Type B pancreatic cell (in vitro differentiated cells): ENCODE data around the gene NEDD4L. TPM values are rescaled to one million over a fixed set of nuclear protein-coding genes. Genes with fewer than 3 reads are reported as not detected.

Experiments used
- DNase-seq: peaks from one replicate; pipeline ENCODE4 v3.0.0; 2021; ENCODE audit warnings: mixed read lengths; ENCODE audit not compliant: unreplicated experiment; ENCODE audit errors: extremely low spot score
- H3K27ac Mint-ChIP-seq: 2 replicates; pipeline ENCODE4 v1.8.0; 2021; ENCODE audit warnings: mild to moderate bottlenecking, mixed read lengths
- H3K27me3 Mint-ChIP-seq: 2 replicates; pipeline ENCODE4 v1.8.0; 2021; ENCODE audit warnings: mixed read lengths
- H3K36me3 Mint-ChIP-seq: 2 replicates; pipeline ENCODE4 v1.8.0; 2021; ENCODE audit warnings: mixed read lengths
- H3K4me1 Mint-ChIP-seq: one replicate; pipeline ENCODE4 v1.8.0; 2021; ENCODE audit warnings: mixed read lengths; ENCODE audit not compliant: unreplicated experiment
- H3K4me3 Mint-ChIP-seq: 2 replicates; pipeline ENCODE4 v1.8.0; 2021; ENCODE audit warnings: mild to moderate bottlenecking, mixed read lengths
- H3K9me3 Mint-ChIP-seq: 2 replicates; pipeline ENCODE4 v1.8.0; 2021; ENCODE audit warnings: mixed read lengths
- CTCF ChIP-seq: fragments of 200-600 bp; sonication (generic); conservative IDR thresholded peaks from 2 replicates; pipeline ENCODE4 v1.5.0; 2021; ENCODE audit warnings: antibody characterized with exemption, mild to moderate bottlenecking
- total RNA-seq: library from RNA; stranded (reverse); gene quantifications from 2 replicates; pipeline ENCODE4 v1.2.1, GENCODE V29; 2021; ENCODE audit warnings: low replicate concordance

Gene NEDD4L
- total RNA-seq, 1 donor from 2014 or later = 84.7 TPM

- no peaks in the 10 kb centered on the region for H3K27me3 Mint-ChIP-seq
- H3K9me3 Mint-ChIP-seq = no peaks in the 10 kb centered on the region
- no peak overlapping the region for H3K27ac Mint-ChIP-seq
- peaks cover 11% of the 10 kb centered on the region for H3K36me3 Mint-ChIP-seq
- H3K4me3 Mint-ChIP-seq = no peak overlapping the region
- DNase-seq = no peak
- peaks cover 29% of the 10 kb centered on the region for H3K4me1 Mint-ChIP-seq
- no peak for TF ChIP-seq CTCF
Measured at GRCh38 chr18:58205443-58206160, 161.6 kb downstream of the NEDD4L start.

- DNase-seq = no peak
- H3K27ac Mint-ChIP-seq = no peak overlapping the region
- peaks cover 18% of the 10 kb centered on the region for H3K4me1 Mint-ChIP-seq
- TF ChIP-seq CTCF = no peak
- H3K9me3 Mint-ChIP-seq = no peaks in the 10 kb centered on the region
- H3K4me3 Mint-ChIP-seq = no peak overlapping the region
- H3K27me3 Mint-ChIP-seq = no peaks in the 10 kb centered on the region
- H3K36me3 Mint-ChIP-seq = peaks cover 10% of the 10 kb centered on the region
Measured at GRCh38 chr18:58207520-58208152, 163.6 kb downstream of the NEDD4L start.

- H3K4me1 Mint-ChIP-seq = peaks cover 19% of the 10 kb centered on the region
- H3K9me3 Mint-ChIP-seq = no peaks in the 10 kb centered on the region
- H3K4me3 Mint-ChIP-seq = no peak overlapping the region
- DNase-seq = no peak
- no peak for TF ChIP-seq CTCF
- no peak overlapping the region for H3K27ac Mint-ChIP-seq
- no peaks in the 10 kb centered on the region for H3K27me3 Mint-ChIP-seq
- H3K36me3 Mint-ChIP-seq = peaks cover 8% of the 10 kb centered on the region
Measured at GRCh38 chr18:58208207-58208932, 164.3 kb downstream of the NEDD4L start.

GRCh38 chr18:58209326-58209725 is 165.3 kb downstream of the NEDD4L start:
- DNase-seq = no peak
- TF ChIP-seq CTCF = no peak
- Mint-ChIP-seq H3K36me3 (peaks cover 8% of the 10 kb centered on the region), H3K4me3 (no peak overlapping the region), H3K9me3 (no peaks in the 10 kb centered on the region), H3K4me1 (peaks cover 27% of the 10 kb centered on the region), H3K27ac (no peak overlapping the region), H3K27me3 (no peaks in the 10 kb centered on the region)

GRCh38 chr18:58211510-58211909 is 167.5 kb downstream of the NEDD4L start:
- Mint-ChIP-seq H3K9me3 (peaks cover 4% of the 10 kb centered on the region), H3K36me3 (peaks cover 2% of the 10 kb centered on the region), H3K4me3 (no peak overlapping the region), H3K4me1 (peaks cover 33% of the 10 kb centered on the region), H3K27me3 (no peaks in the 10 kb centered on the region), H3K27ac (no peak overlapping the region)
- no peak for DNase-seq
- TF ChIP-seq CTCF = no peak
